Epithelial cell of alveolus of lung (primary cell): Measurements from ENCODE around the gene ACAA2. TPM values are rescaled to one million over a fixed set of nuclear protein-coding genes. Genes with fewer than 3 reads are reported as not detected.

Experiments
- total RNA-seq: library from RNA; depleted of rRNA; stranded (reverse); fragments of >200 nt; gene quantifications from 2 replicates; pipeline ENCODE4 v1.2.1, GENCODE V29; 2015

The ACAA2 gene, protein sequence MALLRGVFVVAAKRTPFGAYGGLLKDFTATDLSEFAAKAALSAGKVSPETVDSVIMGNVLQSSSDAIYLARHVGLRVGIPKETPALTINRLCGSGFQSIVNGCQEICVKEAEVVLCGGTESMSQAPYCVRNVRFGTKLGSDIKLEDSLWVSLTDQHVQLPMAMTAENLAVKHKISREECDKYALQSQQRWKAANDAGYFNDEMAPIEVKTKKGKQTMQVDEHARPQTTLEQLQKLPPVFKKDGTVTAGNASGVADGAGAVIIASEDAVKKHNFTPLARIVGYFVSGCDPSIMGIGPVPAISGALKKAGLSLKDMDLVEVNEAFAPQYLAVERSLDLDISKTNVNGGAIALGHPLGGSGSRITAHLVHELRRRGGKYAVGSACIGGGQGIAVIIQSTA
- total RNA-seq = 30.0 and 42.4 TPM in 2 replicates

DNA sequence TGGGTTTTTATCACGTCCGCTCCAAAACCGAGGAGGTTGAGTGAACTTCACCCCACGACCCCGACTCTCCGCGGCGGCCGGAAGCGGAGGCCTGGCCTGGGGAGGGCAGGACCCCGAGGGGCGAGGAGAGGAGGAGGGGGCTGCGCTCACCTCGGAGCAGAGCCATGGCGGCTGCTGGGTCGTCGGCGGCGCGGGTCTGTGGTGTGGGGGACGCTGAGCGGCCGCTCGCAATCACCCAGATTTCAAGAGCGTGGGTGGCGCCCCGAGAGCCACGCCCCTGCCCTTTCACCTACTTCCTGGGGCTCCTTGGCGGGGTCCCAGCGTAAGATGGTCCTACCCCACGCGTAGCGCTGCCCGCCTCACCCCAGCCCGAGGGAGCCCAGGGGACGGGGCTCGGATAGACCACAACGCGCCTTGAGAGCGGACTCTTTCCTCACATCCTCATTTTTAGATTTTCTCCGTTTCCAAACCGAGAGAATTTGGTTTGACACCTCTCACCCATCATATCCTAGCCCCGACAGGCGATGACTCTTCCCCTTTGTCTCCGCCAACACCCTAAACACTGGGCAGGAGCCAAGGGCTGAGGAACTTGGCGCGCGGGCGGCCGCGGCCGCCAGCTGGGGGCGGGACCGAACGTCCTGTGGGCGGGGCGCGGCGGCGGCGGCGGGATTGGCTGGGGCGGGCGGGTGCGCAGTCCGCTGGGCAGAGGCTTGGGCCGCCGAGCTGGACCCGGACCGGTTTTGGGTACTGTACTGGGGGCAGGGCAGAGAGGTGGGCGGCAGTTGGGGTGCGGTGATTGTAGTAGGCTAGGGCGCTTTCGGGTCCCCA is at the start of gene ACAA2:
ACAA2 (minus strand) TSS at position 215 of the 828 bp plus-strand sequence; CDS start at position 166, 49 bp downstream.

